EH (cell line): ENCODE measurements around the gene MUC5B.

Experiments
- DNase-seq: peaks from one replicate; pipeline ENCODE4 v3.0.0-alpha.2; 2015; ENCODE audit warnings: low read depth

MUC5B gene

GRCh38 chr11:1220941-1221721 is 1.7 kb upstream of the MUC5B start:
- no peak for DNase-seq

- no peak for DNase-seq
Observed at GRCh38 chr11:1221848-1222311, 986 bp upstream of the MUC5B start.

GRCh38 chr11:1223346-1224110 is 662 bp downstream of the MUC5B start:
- DNase-seq = no peak

GRCh38 chr11:1224111-1224490 is 1.2 kb downstream of the MUC5B start:
- no peak for DNase-seq

- DNase-seq = no peak
Observed at GRCh38 chr11:1224491-1225385, 1.9 kb downstream of the MUC5B start.

- no peak for DNase-seq
Observed at GRCh38 chr11:1225386-1226225, 2.7 kb downstream of the MUC5B start.

GRCh38 chr11:1226226-1226985 is 3.5 kb downstream of the MUC5B start:
- DNase-seq = no peak

GRCh38 chr11:1226986-1227550 is 4.2 kb downstream of the MUC5B start:
- DNase-seq = no peak

GRCh38 chr11:1227551-1228100 is 4.8 kb downstream of the MUC5B start:
- DNase-seq = no peak

GRCh38 chr11:1228101-1228821 is 5.4 kb downstream of the MUC5B start:
- no peak for DNase-seq

- no peak for DNase-seq
Observed at GRCh38 chr11:1228921-1229451, 6.1 kb downstream of the MUC5B start.

GRCh38 chr11:1229471-1230120 is 6.7 kb downstream of the MUC5B start:
- DNase-seq = no peak

GRCh38 chr11:1230121-1230455 is 7.2 kb downstream of the MUC5B start:
- no peak for DNase-seq

GRCh38 chr11:1230456-1231395 is 7.9 kb downstream of the MUC5B start:
- no peak for DNase-seq

GRCh38 chr11:1231396-1232020 is 8.6 kb downstream of the MUC5B start:
- no peak for DNase-seq

GRCh38 chr11:1232021-1232882 is 9.4 kb downstream of the MUC5B start:
- DNase-seq = no peak
